HepG2 (cell line): Measurements from ENCODE around the gene IST1.

ENCODE experiments used
- ATAD3A ChIP-seq: sonication (generic); formaldehyde crosslinking; IDR thresholded peaks from 2 replicates; pipeline ENCODE4 v1.4.0; 2020; ENCODE audit warnings: missing genetic modification reagents
- BCL3 ChIP-seq: sonication (generic); formaldehyde crosslinking; IDR thresholded peaks from 2 replicates; pipeline ENCODE4 v1.5.1; 2020; ENCODE audit warnings: mild to moderate bottlenecking, missing genetic modification reagents, moderate library complexity
- EZH2 ChIP-seq: conservative IDR thresholded peaks from 2 replicates; pipeline ENCODE4 v1.6.1; 2012; ENCODE audit warnings: mild to moderate bottlenecking, low read depth, low read length, moderate library complexity
- MXI1 ChIP-seq: IDR thresholded peaks from 3 replicates; pipeline ENCODE4 v1.6.1; 2012; ENCODE audit warnings: low read depth, low read length, inconsistent platforms, borderline replicate concordance
- NBN ChIP-seq: fragments of 450-650 bp; conservative IDR thresholded peaks from 2 replicates; pipeline ENCODE4 v1.6.1; 2017
- POGZ ChIP-seq: sonication (generic); formaldehyde crosslinking; IDR thresholded peaks from 2 replicates; pipeline ENCODE4 v1.4.0; 2020; ENCODE audit warnings: mild to moderate bottlenecking, missing genetic modification reagents
- RFX5 ChIP-seq: IDR thresholded peaks from 2 replicates; pipeline ENCODE4 v1.6.1; 2011; ENCODE audit warnings: low read depth, low read length, improper control_type of control experiment
- ZBTB20 ChIP-seq: sonication (generic); formaldehyde crosslinking; IDR thresholded peaks from 2 replicates; pipeline ENCODE4 v1.8.1; 2023; ENCODE audit warnings: missing genetic modification reagents, low read depth, mild to moderate bottlenecking, borderline replicate concordance
- ZNF563 ChIP-seq: sonication (generic); formaldehyde crosslinking; IDR thresholded peaks from 2 replicates; pipeline ENCODE4 v1.8.0; 2022; ENCODE audit warnings: mild to moderate bottlenecking, moderate library complexity, missing genetic modification reagents
- ZSCAN9 ChIP-seq: IDR thresholded peaks from 2 replicates; pipeline ENCODE4 v1.6.1; 2016; ENCODE audit warnings: borderline replicate concordance
- TF ChIP-seq, protein P1 (sequence below): sonication (generic); formaldehyde crosslinking; IDR thresholded peaks from 2 replicates; pipeline ENCODE4 v1.4.0; 2020; ENCODE audit warnings: missing genetic modification reagents
- TF ChIP-seq, protein P2 (sequence below): sonication (generic); formaldehyde crosslinking; IDR thresholded peaks from 2 replicates; pipeline ENCODE4 v1.5.0; 2020; ENCODE audit warnings: mild to moderate bottlenecking, missing genetic modification reagents, moderate library complexity
- TF ChIP-seq, protein P3 (sequence below): sonication (generic); formaldehyde crosslinking; conservative IDR thresholded peaks from 2 replicates; pipeline ENCODE4 v1.4.0; 2020; ENCODE audit warnings: missing genetic modification reagents
- TF ChIP-seq, protein P4 (sequence below): sonication (generic); formaldehyde crosslinking; IDR thresholded peaks from 2 replicates; pipeline ENCODE4 v1.5.0; 2020; ENCODE audit warnings: mild to moderate bottlenecking, missing genetic modification reagents, borderline replicate concordance

- no peak for TF ChIP-seq MXI1
- TF ChIP-seq ZNF563 (CRISPR knock-in tag) = no peak
- TF ChIP-seq, protein P1, sequence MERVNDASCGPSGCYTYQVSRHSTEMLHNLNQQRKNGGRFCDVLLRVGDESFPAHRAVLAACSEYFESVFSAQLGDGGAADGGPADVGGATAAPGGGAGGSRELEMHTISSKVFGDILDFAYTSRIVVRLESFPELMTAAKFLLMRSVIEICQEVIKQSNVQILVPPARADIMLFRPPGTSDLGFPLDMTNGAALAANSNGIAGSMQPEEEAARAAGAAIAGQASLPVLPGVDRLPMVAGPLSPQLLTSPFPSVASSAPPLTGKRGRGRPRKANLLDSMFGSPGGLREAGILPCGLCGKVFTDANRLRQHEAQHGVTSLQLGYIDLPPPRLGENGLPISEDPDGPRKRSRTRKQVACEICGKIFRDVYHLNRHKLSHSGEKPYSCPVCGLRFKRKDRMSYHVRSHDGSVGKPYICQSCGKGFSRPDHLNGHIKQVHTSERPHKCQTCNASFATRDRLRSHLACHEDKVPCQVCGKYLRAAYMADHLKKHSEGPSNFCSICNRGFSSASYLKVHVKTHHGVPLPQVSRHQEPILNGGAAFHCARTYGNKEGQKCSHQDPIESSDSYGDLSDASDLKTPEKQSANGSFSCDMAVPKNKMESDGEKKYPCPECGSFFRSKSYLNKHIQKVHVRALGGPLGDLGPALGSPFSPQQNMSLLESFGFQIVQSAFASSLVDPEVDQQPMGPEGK = no peak
- TF ChIP-seq, protein P2, sequence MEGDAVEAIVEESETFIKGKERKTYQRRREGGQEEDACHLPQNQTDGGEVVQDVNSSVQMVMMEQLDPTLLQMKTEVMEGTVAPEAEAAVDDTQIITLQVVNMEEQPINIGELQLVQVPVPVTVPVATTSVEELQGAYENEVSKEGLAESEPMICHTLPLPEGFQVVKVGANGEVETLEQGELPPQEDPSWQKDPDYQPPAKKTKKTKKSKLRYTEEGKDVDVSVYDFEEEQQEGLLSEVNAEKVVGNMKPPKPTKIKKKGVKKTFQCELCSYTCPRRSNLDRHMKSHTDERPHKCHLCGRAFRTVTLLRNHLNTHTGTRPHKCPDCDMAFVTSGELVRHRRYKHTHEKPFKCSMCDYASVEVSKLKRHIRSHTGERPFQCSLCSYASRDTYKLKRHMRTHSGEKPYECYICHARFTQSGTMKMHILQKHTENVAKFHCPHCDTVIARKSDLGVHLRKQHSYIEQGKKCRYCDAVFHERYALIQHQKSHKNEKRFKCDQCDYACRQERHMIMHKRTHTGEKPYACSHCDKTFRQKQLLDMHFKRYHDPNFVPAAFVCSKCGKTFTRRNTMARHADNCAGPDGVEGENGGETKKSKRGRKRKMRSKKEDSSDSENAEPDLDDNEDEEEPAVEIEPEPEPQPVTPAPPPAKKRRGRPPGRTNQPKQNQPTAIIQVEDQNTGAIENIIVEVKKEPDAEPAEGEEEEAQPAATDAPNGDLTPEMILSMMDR = no peak
- TF ChIP-seq, protein P3, sequence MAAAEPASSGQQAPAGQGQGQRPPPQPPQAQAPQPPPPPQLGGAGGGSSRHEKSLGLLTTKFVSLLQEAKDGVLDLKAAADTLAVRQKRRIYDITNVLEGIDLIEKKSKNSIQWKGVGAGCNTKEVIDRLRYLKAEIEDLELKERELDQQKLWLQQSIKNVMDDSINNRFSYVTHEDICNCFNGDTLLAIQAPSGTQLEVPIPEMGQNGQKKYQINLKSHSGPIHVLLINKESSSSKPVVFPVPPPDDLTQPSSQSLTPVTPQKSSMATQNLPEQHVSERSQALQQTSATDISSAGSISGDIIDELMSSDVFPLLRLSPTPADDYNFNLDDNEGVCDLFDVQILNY (CRISPR knock-in tag) = no peak
- TF ChIP-seq ZSCAN9 (CRISPR knock-in tag) = no peak
- TF ChIP-seq EZH2 = no peak
- TF ChIP-seq BCL3 (CRISPR knock-in tag) = no peak
- TF ChIP-seq POGZ (CRISPR knock-in tag) = no peak
- TF ChIP-seq RFX5 = no peak
- TF ChIP-seq ATAD3A (CRISPR knock-in tag) = no peak
- no peak for TF ChIP-seq NBN
- TF ChIP-seq ZBTB20 (CRISPR knock-in tag) = no peak
- TF ChIP-seq, protein P4, sequence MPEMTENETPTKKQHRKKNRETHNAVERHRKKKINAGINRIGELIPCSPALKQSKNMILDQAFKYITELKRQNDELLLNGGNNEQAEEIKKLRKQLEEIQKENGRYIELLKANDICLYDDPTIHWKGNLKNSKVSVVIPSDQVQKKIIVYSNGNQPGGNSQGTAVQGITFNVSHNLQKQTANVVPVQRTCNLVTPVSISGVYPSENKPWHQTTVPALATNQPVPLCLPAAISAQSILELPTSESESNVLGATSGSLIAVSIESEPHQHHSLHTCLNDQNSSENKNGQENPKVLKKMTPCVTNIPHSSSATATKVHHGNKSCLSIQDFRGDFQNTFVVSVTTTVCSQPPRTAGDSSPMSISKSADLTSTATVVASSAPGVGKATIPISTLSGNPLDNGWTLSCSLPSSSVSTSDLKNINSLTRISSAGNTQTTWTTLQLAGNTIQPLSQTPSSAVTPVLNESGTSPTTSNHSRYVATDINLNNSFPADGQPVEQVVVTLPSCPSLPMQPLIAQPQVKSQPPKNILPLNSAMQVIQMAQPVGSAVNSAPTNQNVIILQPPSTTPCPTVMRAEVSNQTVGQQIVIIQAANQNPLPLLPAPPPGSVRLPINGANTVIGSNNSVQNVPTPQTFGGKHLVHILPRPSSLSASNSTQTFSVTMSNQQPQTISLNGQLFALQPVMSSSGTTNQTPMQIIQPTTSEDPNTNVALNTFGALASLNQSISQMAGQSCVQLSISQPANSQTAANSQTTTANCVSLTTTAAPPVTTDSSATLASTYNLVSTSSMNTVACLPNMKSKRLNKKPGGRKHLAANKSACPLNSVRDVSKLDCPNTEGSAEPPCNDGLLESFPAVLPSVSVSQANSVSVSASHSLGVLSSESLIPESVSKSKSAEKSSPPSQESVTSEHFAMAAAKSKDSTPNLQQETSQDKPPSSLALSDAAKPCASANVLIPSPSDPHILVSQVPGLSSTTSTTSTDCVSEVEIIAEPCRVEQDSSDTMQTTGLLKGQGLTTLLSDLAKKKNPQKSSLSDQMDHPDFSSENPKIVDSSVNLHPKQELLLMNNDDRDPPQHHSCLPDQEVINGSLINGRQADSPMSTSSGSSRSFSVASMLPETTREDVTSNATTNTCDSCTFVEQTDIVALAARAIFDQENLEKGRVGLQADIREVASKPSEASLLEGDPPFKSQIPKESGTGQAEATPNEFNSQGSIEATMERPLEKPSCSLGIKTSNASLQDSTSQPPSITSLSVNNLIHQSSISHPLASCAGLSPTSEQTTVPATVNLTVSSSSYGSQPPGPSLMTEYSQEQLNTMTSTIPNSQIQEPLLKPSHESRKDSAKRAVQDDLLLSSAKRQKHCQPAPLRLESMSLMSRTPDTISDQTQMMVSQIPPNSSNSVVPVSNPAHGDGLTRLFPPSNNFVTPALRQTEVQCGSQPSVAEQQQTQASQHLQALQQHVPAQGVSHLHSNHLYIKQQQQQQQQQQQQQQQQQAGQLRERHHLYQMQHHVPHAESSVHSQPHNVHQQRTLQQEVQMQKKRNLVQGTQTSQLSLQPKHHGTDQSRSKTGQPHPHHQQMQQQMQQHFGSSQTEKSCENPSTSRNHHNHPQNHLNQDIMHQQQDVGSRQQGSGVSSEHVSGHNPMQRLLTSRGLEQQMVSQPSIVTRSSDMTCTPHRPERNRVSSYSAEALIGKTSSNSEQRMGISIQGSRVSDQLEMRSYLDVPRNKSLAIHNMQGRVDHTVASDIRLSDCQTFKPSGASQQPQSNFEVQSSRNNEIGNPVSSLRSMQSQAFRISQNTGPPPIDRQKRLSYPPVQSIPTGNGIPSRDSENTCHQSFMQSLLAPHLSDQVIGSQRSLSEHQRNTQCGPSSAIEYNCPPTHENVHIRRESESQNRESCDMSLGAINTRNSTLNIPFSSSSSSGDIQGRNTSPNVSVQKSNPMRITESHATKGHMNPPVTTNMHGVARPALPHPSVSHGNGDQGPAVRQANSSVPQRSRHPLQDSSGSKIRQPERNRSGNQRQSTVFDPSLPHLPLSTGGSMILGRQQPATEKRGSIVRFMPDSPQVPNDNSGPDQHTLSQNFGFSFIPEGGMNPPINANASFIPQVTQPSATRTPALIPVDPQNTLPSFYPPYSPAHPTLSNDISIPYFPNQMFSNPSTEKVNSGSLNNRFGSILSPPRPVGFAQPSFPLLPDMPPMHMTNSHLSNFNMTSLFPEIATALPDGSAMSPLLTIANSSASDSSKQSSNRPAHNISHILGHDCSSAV (CRISPR knock-in tag) = no peak
Measured at GRCh38 chr16:71933017-71933416, 37.7 kb downstream of the IST1 start.
